HCT116 (cell line): ENCODE measurements around the gene FBXL15. TPM values are rescaled to one million over a fixed set of nuclear protein-coding genes. Genes with fewer than 3 reads are reported as not detected.

Source experiments
- ATAC-seq: fragments of 200-7000 bp; cut with Tn5 transposase; 2 replicates; pipeline ENCODE4 v1.9.1; 2020; ENCODE audit warnings: mild to moderate bottlenecking, moderate library complexity
- BruUV-seq: library from RNA; stranded (reverse); fragments of 400-500 nt; replicated peaks from 2 replicates; lab custom pipeline; 2021; lab: Mats Ljungman, UMichigan
- CTCF ChIA-PET: fragments of 300-600 bp; sonication (Branson Sonifier 250); formaldehyde crosslinking; loops from one replicate; lab custom pipeline; 2021; ENCODE audit warnings: antibody characterized with exemption; lab: Charles Lee
- POLR2A ChIA-PET: fragments of 300-600, 350-600 bp; sonication (Branson Sonifier 250); formaldehyde crosslinking; loops from one replicate; lab custom pipeline; 2021; ENCODE audit warnings: antibody characterized with exemption; lab: Charles Lee
- RAD21 ChIA-PET, 2 experiments: fragments of 300-600 bp; sonication (Branson Sonifier 250); formaldehyde crosslinking; loops; one replicate each; lab custom pipeline; 2023; ENCODE audit warnings: low total read pairs in 2 of 2; ENCODE audit not compliant: uncharacterized antibody in 2 of 2, unreplicated experiment in 2 of 2, low non-redundant PET in 1 of 2; lab: Charles Lee
- DNase-seq: peaks from one replicate; pipeline ENCODE4 v3.0.0-alpha.2; 2010; ENCODE audit warnings: low read depth, low spot score
- H2AFZ ChIP-seq: fragments of 200-600 bp; shearing (Covaris generic), sonication (generic); 2 replicates; pipeline ENCODE4 v1.6.1; 2017; ENCODE audit warnings: low read depth, mixed run types, mixed read lengths, antibody characterized with exemption, low read length; ENCODE audit not compliant: poor library complexity, severe bottlenecking
- H3K27ac ChIP-seq: 2 replicates; pipeline ENCODE4 v1.5.1; 2012; ENCODE audit warnings: low read depth, low read length
- H3K27me3 ChIP-seq: fragments of 200-600 bp; sonication (generic); 2 replicates; pipeline ENCODE4 v1.6.1; 2016; ENCODE audit warnings: mixed run types, low read length, mixed read lengths; ENCODE audit not compliant: insufficient read depth
- H3K36me3 ChIP-seq, 2 experiments: fragments of 200-500 bp in 1 of 2; fragments of 200-600 bp in 1 of 2; sonication (Bioruptor generic) in 1 of 2; sonication (generic) in 1 of 2; 2 replicates each; pipeline versions ENCODE4 v1.5.1 to v1.6.1; 2014 to 2016; ENCODE audit warnings: low read length in 2 of 2, inconsistent platforms in 1 of 2, mixed read lengths in 1 of 2, mixed run types in 1 of 2; ENCODE audit not compliant: insufficient read depth in 2 of 2, control insufficient read depth in 1 of 2
- H3K4me1 ChIP-seq, 2 experiments: fragments of 200-600 bp in 1 of 2; sonication (generic) in 1 of 2; 2 replicates each; pipeline versions ENCODE4 v1.5.1 to v1.6.1; 2012 to 2017; ENCODE audit warnings: low read length in 2 of 2, inconsistent platforms in 1 of 2, mild to moderate bottlenecking in 1 of 2, mixed read lengths in 1 of 2, mixed run types in 1 of 2, moderate library complexity in 1 of 2; ENCODE audit not compliant: insufficient read depth in 2 of 2, control insufficient read depth in 1 of 2
- H3K4me2 ChIP-seq: fragments of 200-600 bp; sonication (generic); 2 replicates; pipeline ENCODE4 v1.6.1; 2017; ENCODE audit warnings: mixed run types, low read length, mixed read lengths
- H3K4me3 ChIP-seq, 2 experiments: fragments of 200-600 bp in 1 of 2; sonication (generic) in 1 of 2; replicated peaks in 1 of 2; 2 replicates each; pipeline ENCODE4 v1.5.1; 2011 to 2016; ENCODE audit warnings: low read length in 2 of 2, control low read depth in 1 of 2, low read depth in 1 of 2, mild to moderate bottlenecking in 1 of 2, mixed read lengths in 1 of 2, mixed run types in 1 of 2
- H3K79me2 ChIP-seq: fragments of 200-600 bp; sonication (generic); 2 replicates; pipeline ENCODE4 v1.6.1; 2017; ENCODE audit warnings: mild to moderate bottlenecking, mixed run types, low read length, moderate library complexity, mixed read lengths; ENCODE audit not compliant: insufficient read depth
- H3K9ac ChIP-seq: fragments of 200-600 bp; sonication (generic); 2 replicates; pipeline ENCODE4 v1.6.1; 2016; ENCODE audit warnings: low read length, mixed read lengths
- H3K9me2 ChIP-seq: fragments of 200-600 bp; sonication (generic), shearing (Covaris generic); 2 replicates; pipeline ENCODE4 v1.6.1; 2017; ENCODE audit warnings: mixed run types, mild to moderate bottlenecking, moderate library complexity; ENCODE audit not compliant: insufficient read depth
- H3K9me3 ChIP-seq, 2 experiments: fragments of 200-500 bp in 1 of 2; fragments of 200-600 bp in 1 of 2; sonication (Bioruptor generic) in 1 of 2; sonication (generic) in 1 of 2; 2 replicates each; pipeline ENCODE4 v1.6.1; 2014 to 2017; ENCODE audit warnings: low read length in 2 of 2, mixed read lengths in 2 of 2, inconsistent platforms in 1 of 2, low read depth in 1 of 2, mild to moderate bottlenecking in 1 of 2, mixed run types in 1 of 2, moderate library complexity in 1 of 2; ENCODE audit not compliant: control insufficient read depth in 1 of 2, insufficient read depth in 1 of 2
- H4K20me1 ChIP-seq: fragments of 200-600 bp; sonication (generic), shearing (Covaris generic); 2 replicates; pipeline ENCODE4 v1.6.1; 2017; ENCODE audit warnings: mixed run types, mild to moderate bottlenecking, moderate library complexity; ENCODE audit not compliant: insufficient read depth
- CEBPB ChIP-seq: IDR thresholded peaks from 2 replicates; pipeline ENCODE4 v1.6.1; 2012; ENCODE audit warnings: low read depth
- ELF1 ChIP-seq: IDR thresholded peaks from 2 replicates; pipeline ENCODE4 v1.6.1; 2012; ENCODE audit warnings: low read depth, borderline replicate concordance
- EZH2 ChIP-seq: fragments of 200-600 bp; sonication (generic); IDR thresholded peaks from 2 replicates; pipeline ENCODE4 v1.6.1; 2017; ENCODE audit warnings: antibody characterized with exemption, mixed run types
- EZH2phosphoT487 ChIP-seq: fragments of 200-600 bp; IDR thresholded peaks from 2 replicates; pipeline ENCODE4 v1.6.1; 2018; ENCODE audit warnings: antibody characterized with exemption, borderline replicate concordance
- POLR2AphosphoS5 ChIP-seq: IDR thresholded peaks from 2 replicates; pipeline ENCODE4 v1.6.1; 2011; ENCODE audit warnings: mild to moderate bottlenecking, low read depth, low read length, moderate library complexity
- SP1 ChIP-seq: IDR thresholded peaks from 2 replicates; pipeline ENCODE4 v1.6.1; 2012; ENCODE audit warnings: low read depth
- SRF ChIP-seq: IDR thresholded peaks from 2 replicates; pipeline ENCODE4 v1.6.1; 2012; ENCODE audit warnings: low read depth
- TCF7L2 ChIP-seq: IDR thresholded peaks from 2 replicates; pipeline ENCODE4 v1.7.0; 2011; ENCODE audit warnings: borderline replicate concordance, inconsistent platforms; ENCODE audit not compliant: insufficient read depth, insufficient read length; ENCODE audit errors: extremely low read depth
- YY1 ChIP-seq: IDR thresholded peaks from 2 replicates; pipeline ENCODE4 v1.6.1; 2011; ENCODE audit warnings: low read length, low read depth, moderate library complexity, mild to moderate bottlenecking; ENCODE audit not compliant: insufficient replicate concordance; ENCODE audit errors: extremely low read depth
- ZFX ChIP-seq: fragments of 450-650 bp; IDR thresholded peaks from 2 replicates; pipeline ENCODE4 v1.6.1; 2017
- intact Hi-C: fragments of 100-400 bp; cut with micrococcal nuclease; formaldehyde crosslinking; loops from 2 replicates; pipeline ENCODE4 v1.10.0; 2022
- total RNA-seq: library from RNA; stranded (reverse); gene quantifications from one replicate; pipeline ENCODE4 v1.2.1, GENCODE V29; 2021; ENCODE audit not compliant: unreplicated experiment
- TF ChIP-seq, protein P1 (sequence below): IDR thresholded peaks from 2 replicates; pipeline ENCODE4 v1.6.1; 2012
- TF ChIP-seq, protein P2 (sequence below): IDR thresholded peaks from 2 replicates; pipeline ENCODE4 v1.6.1; 2012

The FBXL15 gene
- total RNA-seq, 1 experiment from 2014 or later: 21.1 TPM

DNA sequence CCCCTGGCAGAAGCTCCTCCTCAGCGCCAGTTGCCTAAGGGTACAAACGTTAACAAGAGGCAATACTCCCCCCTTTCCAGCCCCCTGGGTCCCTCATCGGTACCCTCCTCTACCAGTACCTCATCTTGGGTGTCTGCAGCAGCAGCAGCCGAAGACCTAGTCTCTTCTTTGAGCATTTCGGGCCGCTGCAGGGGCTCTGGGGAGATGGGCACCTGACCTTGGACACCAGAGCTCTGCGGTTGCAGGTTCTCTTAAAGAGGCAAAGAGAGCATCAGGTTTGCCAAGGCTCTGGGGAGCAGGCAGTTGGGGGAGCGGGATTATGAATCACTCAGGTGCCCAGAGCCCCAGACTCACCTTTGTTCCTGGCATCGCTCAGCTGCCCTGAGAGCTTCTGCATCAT lies 3.5 kb downstream of the FBXL15 start:
- Histone ChIP-seq H3K27me3 (no peaks in the 10 kb centered on the region), H3K9me2 (no peaks in the 10 kb centered on the region), H3K9ac (no peak overlapping the region), H3K4me3 (no peak overlapping the region), H2AFZ (no peak overlapping the region), H3K27ac (no peak overlapping the region), H4K20me1 (no peaks in the 10 kb centered on the region), H3K4me1 (peaks cover 15 to 40% of the 10 kb centered on the region in 2 experiments; a peak in 3 of 4 replicates), H3K79me2 (peaks cover 11% of the 10 kb centered on the region), H3K36me3 (peaks cover 0 to 11% of the 10 kb centered on the region in 2 experiments; a peak in 1 of 4 replicates), H3K9me3 (no peaks in the 10 kb centered on the region), H3K4me2 (no peak overlapping the region)
- RAD21 ChIA-PET: no interaction called here
- no TSS peak for BruUV-seq
- ATAC-seq (no peak), DNase-seq (no peak)
- POLR2A ChIA-PET: interaction anchor here (1.2 kb wide), 1 partner anchor 29 kb away, joined by 3 read pairs; the partner anchor contains the start of gene NFKB2
- intact Hi-C loops: loop anchor here (5.0 kb wide), 1 partner anchor 38 kb away; no protein-coding TSS in a partner anchor
- TF ChIP-seq TCF7L2 (no peak), SP1 (no peak), YY1 (no peak), CEBPB (no peak), EZH2phosphoT487 (no peak), ZFX (no peak)
- TF ChIP-seq, protein P1, sequence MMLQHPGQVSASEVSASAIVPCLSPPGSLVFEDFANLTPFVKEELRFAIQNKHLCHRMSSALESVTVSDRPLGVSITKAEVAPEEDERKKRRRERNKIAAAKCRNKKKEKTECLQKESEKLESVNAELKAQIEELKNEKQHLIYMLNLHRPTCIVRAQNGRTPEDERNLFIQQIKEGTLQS: no peak
- TF ChIP-seq, protein P2, sequence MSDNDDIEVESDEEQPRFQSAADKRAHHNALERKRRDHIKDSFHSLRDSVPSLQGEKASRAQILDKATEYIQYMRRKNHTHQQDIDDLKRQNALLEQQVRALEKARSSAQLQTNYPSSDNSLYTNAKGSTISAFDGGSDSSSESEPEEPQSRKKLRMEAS: no peak
- CTCF ChIA-PET: interaction anchor here (1.2 to 4.7 kb wide), 4 partner anchors 14 to 194 kb away, joined by 3 to 98 read pairs (median 16); partner anchors contain the start of gene NFKB2

DNA sequence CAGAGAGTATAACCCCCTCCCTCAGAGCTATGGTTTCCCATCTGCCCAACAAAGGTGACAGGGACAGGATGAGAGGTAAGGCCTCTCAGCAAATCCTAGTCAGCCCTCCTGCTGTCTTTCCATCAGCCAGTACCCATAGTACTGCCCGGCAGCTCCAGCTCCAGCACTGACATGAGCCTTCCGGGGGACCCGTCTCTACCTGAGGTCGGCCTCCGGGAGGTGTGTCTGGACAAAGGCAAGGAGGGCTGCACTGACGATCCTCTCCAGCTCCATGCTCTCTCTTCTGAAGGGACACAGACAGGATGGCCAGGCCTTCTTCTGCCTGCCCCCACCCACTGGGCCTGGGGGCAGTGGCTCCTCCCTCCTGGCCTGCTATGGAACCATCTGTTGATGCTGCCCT lies 4.3 kb downstream of the FBXL15 start:
- H3K4me2 ChIP-seq: no peak overlapping the region
- H3K9me2 ChIP-seq: no peaks in the 10 kb centered on the region
- no peak overlapping the region for H3K27ac ChIP-seq
- H3K36me3 ChIP-seq: peaks cover 0 to 11% of the 10 kb centered on the region in 2 experiments; a peak in 1 of 4 replicates
- POLR2A ChIA-PET: interaction anchor here (1.2 kb wide), 1 partner anchor 29 kb away, joined by 3 read pairs; the partner anchor contains the start of gene NFKB2
- TF ChIP-seq EZH2: no peak
- no peak for TF ChIP-seq POLR2AphosphoS5
- TF ChIP-seq SRF: no peak
- no peak for TF ChIP-seq ELF1
- no TSS peak for BruUV-seq
- no peak overlapping the region for H3K4me3 ChIP-seq
- no peaks in the 10 kb centered on the region for H3K9me3 ChIP-seq
- no peaks in the 10 kb centered on the region for H4K20me1 ChIP-seq
- DNase-seq: no peak
- intact Hi-C loops: loop anchor here (5.0 kb wide), 1 partner anchor 37 kb away; no protein-coding TSS in a partner anchor
- no peak overlapping the region for H3K9ac ChIP-seq
- H3K79me2 ChIP-seq: peaks cover 11% of the 10 kb centered on the region
- ATAC-seq: no peak
- H3K4me1 ChIP-seq: peaks cover 12 to 32% of the 10 kb centered on the region in 2 experiments; a peak in 3 of 4 replicates
- no peaks in the 10 kb centered on the region for H3K27me3 ChIP-seq
- CTCF ChIA-PET: no interaction called here
- RAD21 ChIA-PET: no interaction called here
- H2AFZ ChIP-seq: no peak overlapping the region
